ENCODE measurements around the gene RNF149. TPM values are rescaled to one million over a fixed set of nuclear protein-coding genes. Genes with fewer than 3 reads are reported as not detected.

RNF149 gene
- total RNA-seq, 2 experiments from 2014 or later = 139 to 150 TPM

GRCh38 chr2:101299604-101300003 is 8.9 kb downstream of the RNF149 start:
- Histone ChIP-seq H3K27ac (ENCODE audit: low read depth in 1 of 2, low read length in 2 of 2) (no peak overlapping the region), H3K27me3 (ENCODE audit: control insufficient read depth in 1 of 2, insufficient read depth in 2 of 2, low read length in 2 of 2) (no peaks in the 10 kb centered on the region), H3K9me3 (ENCODE audit: control insufficient read depth in 1 of 2, insufficient read depth in 1 of 2, low read length in 2 of 2) (no peaks in the 10 kb centered on the region), H3K4me1 (ENCODE audit: insufficient read depth, low read length) (peaks cover 74% of the 10 kb centered on the region), H3K36me3 (ENCODE audit: insufficient read depth, low read length) (peaks cover 32% of the 10 kb centered on the region), H3K4me3 (ENCODE audit: low read length) (no peak overlapping the region)
- no peak for TF ChIP-seq CTCF (IDR thresholded peaks at IDR 0.05)
- POLR2A ChIA-PET = interaction anchor here (1.0 to 2.3 kb wide), 4 partner anchors 9 to 48 kb away, joined by 3 to 10 read pairs (median 6); partner anchors contain the start of genes CNOT11 and RNF149
- Mint-ChIP-seq H3K36me3 (ENCODE audit: low read depth) (peaks cover 59% of the 10 kb centered on the region), H3K4me1 (ENCODE audit: low read depth) (peaks cover 95% of the 10 kb centered on the region), H3K4me3 (peak overlapping the region; percentile 8), H3K9me3 (no peaks in the 10 kb centered on the region), H3K27me3 (no peaks in the 10 kb centered on the region), H3K27ac (peak overlapping the region; percentile 75)
- CTCF ChIA-PET = interaction anchor here (0.7 to 1.3 kb wide), 5 partner anchors 9 to 48 kb away, joined by 3 to 5 read pairs (median 3); partner anchors contain the start of gene RNF149
- DNase-seq = no peak
- no peak for ATAC-seq (ENCODE audit: poor library complexity)
- intact Hi-C loops (cut with DNase I, micrococcal nuclease) = loop anchor here in 1 of 2 experiments (2.0 kb wide), 1 partner anchor 21 kb away; no protein-coding TSS in a partner anchor

GRCh38 chr2:101297383-101297782 is 11.1 kb downstream of the RNF149 start:
- CTCF ChIA-PET = interaction anchor here (1.2 kb wide), 1 partner anchor 10 kb away, joined by 3 read pairs; no protein-coding TSS in a partner anchor
- TF ChIP-seq CTCF (IDR thresholded peaks at IDR 0.05) = no peak
- Histone ChIP-seq H3K36me3 (ENCODE audit: insufficient read depth, low read length) (peaks cover 41% of the 10 kb centered on the region), H3K9me3 (ENCODE audit: control insufficient read depth in 1 of 2, insufficient read depth in 1 of 2, low read length in 2 of 2) (no peaks in the 10 kb centered on the region), H3K27ac (ENCODE audit: low read depth in 1 of 2, low read length in 2 of 2) (no peak overlapping the region), H3K27me3 (ENCODE audit: control insufficient read depth in 1 of 2, insufficient read depth in 2 of 2, low read length in 2 of 2) (no peaks in the 10 kb centered on the region), H3K4me1 (ENCODE audit: insufficient read depth, low read length) (peaks cover 57% of the 10 kb centered on the region), H3K4me3 (ENCODE audit: low read length) (no peak overlapping the region)
- no peaks in the 10 kb centered on the region for H3K27me3 Mint-ChIP-seq
- no peaks in the 10 kb centered on the region for H3K9me3 Mint-ChIP-seq
- peaks cover 66% of the 10 kb centered on the region for H3K36me3 Mint-ChIP-seq (ENCODE audit: low read depth)
- POLR2A ChIA-PET = interaction anchor here (1.3 kb wide), 2 partner anchors 11 to 31 kb away, joined by 4 to 7 read pairs; partner anchors contain the start of gene RNF149
- H3K4me3 Mint-ChIP-seq = peak overlapping the region; percentile 69
- no peak for ATAC-seq (ENCODE audit: poor library complexity)
- intact Hi-C loops (cut with DNase I, micrococcal nuclease) = no loop called here
- H3K27ac Mint-ChIP-seq = peak overlapping the region; percentile 75
- DNase-seq = no peak
- peaks cover 97% of the 10 kb centered on the region for H3K4me1 Mint-ChIP-seq (ENCODE audit: low read depth)

- ATAC-seq (ENCODE audit: poor library complexity) (no peak), DNase-seq (no peak)
- no peak overlapping the region for H3K4me3 ChIP-seq (ENCODE audit: low read length)
- peaks cover 45% of the 10 kb centered on the region for H3K36me3 ChIP-seq (ENCODE audit: insufficient read depth, low read length)
- peaks cover 68% of the 10 kb centered on the region for H3K36me3 Mint-ChIP-seq (ENCODE audit: low read depth)
- ChIA-PET CTCF (interaction anchor here (1.2 kb wide), 1 partner anchor 9 kb away, joined by 3 read pairs; no protein-coding TSS in a partner anchor), POLR2A (interaction anchor here (1.8 kb wide), 1 partner anchor 11 kb away, joined by 3 read pairs; no protein-coding TSS in a partner anchor)
- intact Hi-C loops (cut with DNase I, micrococcal nuclease) = no loop called here
- TF ChIP-seq CTCF (IDR thresholded peaks at IDR 0.05) = no peak
- H3K27me3 ChIP-seq (ENCODE audit: control insufficient read depth in 1 of 2, insufficient read depth in 2 of 2, low read length in 2 of 2) = no peaks in the 10 kb centered on the region
- peaks cover 51% of the 10 kb centered on the region for H3K4me1 ChIP-seq (ENCODE audit: insufficient read depth, low read length)
- peaks cover 87% of the 10 kb centered on the region for H3K4me1 Mint-ChIP-seq (ENCODE audit: low read depth)
- H3K4me3 Mint-ChIP-seq = no peak overlapping the region
- no peak overlapping the region for H3K27ac ChIP-seq (ENCODE audit: low read depth in 1 of 2, low read length in 2 of 2)
- H3K27ac Mint-ChIP-seq = no peak overlapping the region
- no peaks in the 10 kb centered on the region for H3K9me3 Mint-ChIP-seq
- H3K27me3 Mint-ChIP-seq = no peaks in the 10 kb centered on the region
- no peaks in the 10 kb centered on the region for H3K9me3 ChIP-seq (ENCODE audit: control insufficient read depth in 1 of 2, insufficient read depth in 1 of 2, low read length in 2 of 2)
Measured at GRCh38 chr2:101296371-101296770, 12.1 kb downstream of the RNF149 start.
